ENCODE data around the gene CAPS. TPM values are rescaled to one million over a fixed set of nuclear protein-coding genes. Genes with fewer than 3 reads are reported as not detected.

The CAPS gene
- total RNA-seq, 3 donors from 2014 or later = 9.4 to 19.0 (median 16.4) TPM

DNA sequence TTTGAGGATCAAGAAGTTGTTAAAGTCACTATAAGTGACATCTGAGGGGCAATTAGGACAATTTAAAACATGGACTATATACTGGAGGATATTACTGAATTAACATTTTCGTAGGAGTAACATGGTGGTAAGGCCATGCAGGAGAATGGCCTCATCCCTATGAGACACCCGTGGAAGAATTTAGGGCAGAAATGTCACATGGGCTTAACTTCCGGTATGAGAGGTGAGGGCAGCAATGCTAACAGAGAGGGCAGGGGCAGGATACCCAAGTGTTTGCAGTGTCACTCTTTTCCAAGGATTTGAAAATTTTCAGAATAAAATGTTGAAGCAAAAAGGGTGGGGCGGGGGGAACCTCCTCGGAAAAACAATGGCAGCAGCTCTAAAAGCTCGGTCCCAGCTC lies 40.2 kb downstream of the CAPS start:
- H3K27ac ChIP-seq = peak overlapping the region; percentile 40 to 52
- no peaks in the 10 kb centered on the region for H3K9me3 ChIP-seq
- no peaks in the 10 kb centered on the region for H3K36me3 ChIP-seq
- peak overlapping the region in 1 of 3 donors; percentile 1 for H3K4me3 ChIP-seq
- no peaks in the 10 kb centered on the region for H3K27me3 ChIP-seq
- TF ChIP-seq, protein P1, sequence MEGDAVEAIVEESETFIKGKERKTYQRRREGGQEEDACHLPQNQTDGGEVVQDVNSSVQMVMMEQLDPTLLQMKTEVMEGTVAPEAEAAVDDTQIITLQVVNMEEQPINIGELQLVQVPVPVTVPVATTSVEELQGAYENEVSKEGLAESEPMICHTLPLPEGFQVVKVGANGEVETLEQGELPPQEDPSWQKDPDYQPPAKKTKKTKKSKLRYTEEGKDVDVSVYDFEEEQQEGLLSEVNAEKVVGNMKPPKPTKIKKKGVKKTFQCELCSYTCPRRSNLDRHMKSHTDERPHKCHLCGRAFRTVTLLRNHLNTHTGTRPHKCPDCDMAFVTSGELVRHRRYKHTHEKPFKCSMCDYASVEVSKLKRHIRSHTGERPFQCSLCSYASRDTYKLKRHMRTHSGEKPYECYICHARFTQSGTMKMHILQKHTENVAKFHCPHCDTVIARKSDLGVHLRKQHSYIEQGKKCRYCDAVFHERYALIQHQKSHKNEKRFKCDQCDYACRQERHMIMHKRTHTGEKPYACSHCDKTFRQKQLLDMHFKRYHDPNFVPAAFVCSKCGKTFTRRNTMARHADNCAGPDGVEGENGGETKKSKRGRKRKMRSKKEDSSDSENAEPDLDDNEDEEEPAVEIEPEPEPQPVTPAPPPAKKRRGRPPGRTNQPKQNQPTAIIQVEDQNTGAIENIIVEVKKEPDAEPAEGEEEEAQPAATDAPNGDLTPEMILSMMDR (IDR thresholded peaks at IDR 0.05) = no peak
- no peak for TF ChIP-seq POLR2AphosphoS5 (IDR thresholded peaks at IDR 0.05)
- no peak for TF ChIP-seq POLR2A (IDR thresholded peaks at IDR 0.05)
- H3K4me1 ChIP-seq = peaks cover 0 to 7% of the 10 kb centered on the region in 2 donors
- no peak for DNase-seq (ENCODE audit: low spot score in 2 of 2)
- intact Hi-C loops (cut with DNase I; ENCODE audit: low total_unique reads) = no loop called here

DNA sequence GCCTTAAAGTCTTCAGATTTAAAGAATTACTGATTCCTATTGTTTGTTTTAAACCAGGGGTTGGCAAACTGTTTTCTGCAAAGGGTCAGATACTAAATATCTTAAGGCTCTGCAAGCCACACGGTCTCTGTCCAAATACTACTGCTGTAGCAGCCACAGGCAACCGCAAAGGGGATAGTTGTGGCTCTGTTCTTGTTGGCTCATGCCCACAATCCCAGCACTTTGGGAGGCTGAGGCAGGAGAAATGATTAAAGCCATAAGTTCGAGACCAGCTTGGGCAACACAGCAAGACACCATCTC lies 41.5 kb downstream of the CAPS start:
- Histone ChIP-seq H3K36me3 (no peaks in the 10 kb centered on the region), H3K27me3 (no peaks in the 10 kb centered on the region), H3K27ac (no peak overlapping the region), H3K9me3 (no peaks in the 10 kb centered on the region), H3K4me3 (no peak overlapping the region), H3K4me1 (peaks cover 0 to 15% of the 10 kb centered on the region in 2 donors)
- DNase-seq (ENCODE audit: low spot score in 2 of 2) = no peak
- intact Hi-C loops (cut with DNase I; ENCODE audit: low total_unique reads) = no loop called here
- TF ChIP-seq POLR2A (IDR thresholded peaks at IDR 0.05) = no peak
- TF ChIP-seq, protein P1 (IDR thresholded peaks at IDR 0.05) = no peak
- no peak for TF ChIP-seq POLR2AphosphoS5 (IDR thresholded peaks at IDR 0.05)

DNA sequence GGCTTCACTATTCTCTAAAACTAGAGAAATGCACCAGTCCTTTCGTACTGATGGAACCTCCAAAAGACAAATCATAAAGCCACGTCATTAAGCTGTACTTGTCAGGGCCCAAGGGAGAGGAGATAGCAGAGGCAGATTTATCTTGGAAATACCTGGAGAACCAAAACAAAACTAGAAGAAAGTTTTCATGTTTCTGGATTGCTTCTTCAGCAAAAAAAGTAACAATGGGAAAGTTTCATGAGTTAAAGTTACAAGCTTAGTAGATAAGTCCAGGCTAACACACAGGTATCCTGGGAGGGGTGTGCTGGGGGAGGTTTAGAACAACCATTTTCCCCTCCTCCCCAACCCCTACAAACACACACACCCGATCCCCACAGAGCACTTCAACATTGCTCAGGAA lies 42.3 kb downstream of the CAPS start:
- TF ChIP-seq POLR2A (IDR thresholded peaks at IDR 0.05) (no peak), POLR2AphosphoS5 (IDR thresholded peaks at IDR 0.05) (no peak)
- TF ChIP-seq, protein P1 (IDR thresholded peaks at IDR 0.05) = no peak

DNA sequence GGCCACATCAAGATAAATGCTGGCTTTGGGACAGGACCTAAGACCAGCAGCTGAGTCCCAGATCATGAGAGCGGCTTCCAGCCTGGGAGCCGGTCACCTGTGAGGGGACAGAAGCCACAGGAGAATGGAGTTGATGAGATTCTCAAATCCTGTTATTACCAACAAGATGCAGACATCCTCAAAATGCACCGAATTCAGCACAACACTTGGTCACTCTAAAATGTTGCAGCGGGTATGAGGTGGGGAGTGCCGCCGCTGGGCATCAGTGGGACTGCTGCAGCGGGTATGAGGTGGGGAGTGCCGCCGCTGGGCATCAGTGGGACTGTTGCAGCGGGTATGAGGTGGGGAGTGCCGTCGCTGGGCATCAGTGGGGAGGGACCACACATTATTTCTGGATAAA lies 42.7 kb downstream of the CAPS start:
- TF ChIP-seq POLR2A (IDR thresholded peaks at IDR 0.05) (no peak), POLR2AphosphoS5 (IDR thresholded peaks at IDR 0.05) (no peak)
- TF ChIP-seq, protein P1 (IDR thresholded peaks at IDR 0.05) = no peak
- Histone ChIP-seq H3K27me3 (no peaks in the 10 kb centered on the region), H3K4me1 (peaks cover 0 to 18% of the 10 kb centered on the region in 2 donors), H3K36me3 (no peaks in the 10 kb centered on the region), H3K4me3 (no peak overlapping the region), H3K27ac (no peak overlapping the region), H3K9me3 (no peaks in the 10 kb centered on the region)
- intact Hi-C loops (cut with DNase I; ENCODE audit: low total_unique reads) = no loop called here
- no peak for DNase-seq (ENCODE audit: low spot score in 2 of 2)

More for the DNA sequence above, 42.3 kb downstream of the CAPS start:
- Histone ChIP-seq H3K27me3 (no peaks in the 10 kb centered on the region), H3K36me3 (no peaks in the 10 kb centered on the region), H3K4me1 (peaks cover 0 to 18% of the 10 kb centered on the region in 2 donors), H3K9me3 (no peaks in the 10 kb centered on the region), H3K27ac (no peak overlapping the region), H3K4me3 (no peak overlapping the region)
- DNase-seq (ENCODE audit: low spot score in 2 of 2) = no peak
- intact Hi-C loops (cut with DNase I; ENCODE audit: low total_unique reads) = no loop called here

DNA sequence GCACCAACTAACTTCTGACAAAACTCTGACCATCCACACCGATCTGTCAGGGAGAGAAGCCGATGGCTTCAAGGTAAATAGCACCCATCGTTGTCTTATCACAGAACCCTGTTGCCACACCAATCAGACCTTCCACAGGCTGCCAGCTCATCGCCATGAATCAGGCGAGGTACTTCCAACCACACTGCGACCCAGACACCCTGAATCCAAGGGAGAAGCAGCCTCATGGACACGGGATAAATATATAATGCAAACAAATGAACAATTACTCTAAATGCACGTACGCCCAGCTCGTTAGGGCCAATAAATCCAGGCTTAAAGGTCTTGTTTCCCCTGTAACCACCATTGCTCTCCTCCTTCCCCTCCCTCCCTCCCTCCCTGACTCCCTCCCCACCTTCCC lies 43.1 kb downstream of the CAPS start:
- H3K9me3 ChIP-seq = no peaks in the 10 kb centered on the region
- intact Hi-C loops (cut with DNase I; ENCODE audit: low total_unique reads) = no loop called here
- DNase-seq (ENCODE audit: low spot score in 2 of 2) = no peak
- no peak for TF ChIP-seq POLR2A (IDR thresholded peaks at IDR 0.05)
- TF ChIP-seq POLR2AphosphoS5 (IDR thresholded peaks at IDR 0.05) = no peak
- TF ChIP-seq, protein P1 (IDR thresholded peaks at IDR 0.05) = no peak
- no peak overlapping the region for H3K27ac ChIP-seq
- H3K27me3 ChIP-seq = no peaks in the 10 kb centered on the region
- no peak overlapping the region for H3K4me3 ChIP-seq
- no peaks in the 10 kb centered on the region for H3K36me3 ChIP-seq
- H3K4me1 ChIP-seq = peaks cover 0 to 18% of the 10 kb centered on the region in 2 donors
